Measurements from ENCODE around the gene PDE9A. TPM values are rescaled to one million over a fixed set of nuclear protein-coding genes. Genes with fewer than 3 reads are reported as not detected.
"Not testable (repeated sequence)": the region's sequence is repeated elsewhere in the genome, so short reads cannot be mapped to it uniquely, and the experiment has no call there.

PDE9A gene
- total RNA-seq, 1 donor from 2014 or later, result 20.7 TPM

- no peak for DNase-seq (ENCODE audit: low spot score)
- no peak overlapping the region for H3K4me3 Mint-ChIP-seq (ENCODE audit: unreplicated experiment)
- TF ChIP-seq CTCF (IDR thresholded peaks at IDR 0.05; ENCODE audit: unreplicated experiment), result no peak
- H3K4me1 Mint-ChIP-seq (ENCODE audit: unreplicated experiment), result no peaks in the 10 kb centered on the region
- no peaks in the 10 kb centered on the region for H3K9me3 Mint-ChIP-seq (ENCODE audit: unreplicated experiment)
- H3K27ac Mint-ChIP-seq (ENCODE audit: unreplicated experiment), result no peak overlapping the region
- H3K36me3 Mint-ChIP-seq (ENCODE audit: low read depth, unreplicated experiment), result no peaks in the 10 kb centered on the region
- H3K27me3 Mint-ChIP-seq (ENCODE audit: unreplicated experiment), result no peaks in the 10 kb centered on the region
Observed at GRCh38 chr21:42611852-42612251, 41.6 kb upstream of the PDE9A start.

- Mint-ChIP-seq H3K9me3 (ENCODE audit: unreplicated experiment) (no peaks in the 10 kb centered on the region), H3K27me3 (ENCODE audit: unreplicated experiment) (no peaks in the 10 kb centered on the region), H3K36me3 (ENCODE audit: low read depth, unreplicated experiment) (no peaks in the 10 kb centered on the region), H3K4me1 (ENCODE audit: unreplicated experiment) (no peaks in the 10 kb centered on the region), H3K27ac (ENCODE audit: unreplicated experiment) (no peak overlapping the region), H3K4me3 (ENCODE audit: unreplicated experiment) (no peak overlapping the region)
- DNase-seq (ENCODE audit: low spot score), result no peak
- no peak for TF ChIP-seq CTCF (IDR thresholded peaks at IDR 0.05; ENCODE audit: unreplicated experiment)
Observed at GRCh38 chr21:42612390-42612789, 41.0 kb upstream of the PDE9A start.

GRCh38 chr21:42613756-42614155 is 39.7 kb upstream of the PDE9A start:
- no peaks in the 10 kb centered on the region for H3K27me3 Mint-ChIP-seq (ENCODE audit: unreplicated experiment)
- DNase-seq (ENCODE audit: low spot score), result no peak
- H3K4me3 Mint-ChIP-seq (ENCODE audit: unreplicated experiment), result no peak overlapping the region
- H3K27ac Mint-ChIP-seq (ENCODE audit: unreplicated experiment), result no peak overlapping the region
- no peaks in the 10 kb centered on the region for H3K4me1 Mint-ChIP-seq (ENCODE audit: unreplicated experiment)
- no peaks in the 10 kb centered on the region for H3K36me3 Mint-ChIP-seq (ENCODE audit: low read depth, unreplicated experiment)
- no peaks in the 10 kb centered on the region for H3K9me3 Mint-ChIP-seq (ENCODE audit: unreplicated experiment)
- no peak for TF ChIP-seq CTCF (IDR thresholded peaks at IDR 0.05; ENCODE audit: unreplicated experiment)

GRCh38 chr21:42614396-42614795 is 39.0 kb upstream of the PDE9A start:
- no peaks in the 10 kb centered on the region for H3K27me3 Mint-ChIP-seq (ENCODE audit: unreplicated experiment)
- no peaks in the 10 kb centered on the region for H3K9me3 Mint-ChIP-seq (ENCODE audit: unreplicated experiment)
- no peak for TF ChIP-seq CTCF (IDR thresholded peaks at IDR 0.05; ENCODE audit: unreplicated experiment)
- no peak overlapping the region for H3K4me3 Mint-ChIP-seq (ENCODE audit: unreplicated experiment)
- DNase-seq (ENCODE audit: low spot score), result no peak
- H3K27ac Mint-ChIP-seq (ENCODE audit: unreplicated experiment), result no peak overlapping the region
- no peaks in the 10 kb centered on the region for H3K4me1 Mint-ChIP-seq (ENCODE audit: unreplicated experiment)
- H3K36me3 Mint-ChIP-seq (ENCODE audit: low read depth, unreplicated experiment), result no peaks in the 10 kb centered on the region

- Mint-ChIP-seq H3K9me3 (ENCODE audit: unreplicated experiment) (no peaks in the 10 kb centered on the region), H3K4me3 (ENCODE audit: unreplicated experiment) (no peak overlapping the region), H3K36me3 (ENCODE audit: low read depth, unreplicated experiment) (no peaks in the 10 kb centered on the region), H3K27me3 (ENCODE audit: unreplicated experiment) (no peaks in the 10 kb centered on the region), H3K27ac (ENCODE audit: unreplicated experiment) (no peak overlapping the region), H3K4me1 (ENCODE audit: unreplicated experiment) (no peaks in the 10 kb centered on the region)
- DNase-seq (ENCODE audit: low spot score), result no peak
- TF ChIP-seq CTCF (IDR thresholded peaks at IDR 0.05; ENCODE audit: unreplicated experiment), result no peak
Observed at GRCh38 chr21:42614811-42615351, 38.5 kb upstream of the PDE9A start.

- H3K9me3 Mint-ChIP-seq (ENCODE audit: unreplicated experiment); H3K36me3 Mint-ChIP-seq (ENCODE audit: low read depth, unreplicated experiment); DNase-seq (ENCODE audit: low spot score); H3K4me1 Mint-ChIP-seq (ENCODE audit: unreplicated experiment); H3K4me3 Mint-ChIP-seq (ENCODE audit: unreplicated experiment); H3K27me3 Mint-ChIP-seq (ENCODE audit: unreplicated experiment); H3K27ac Mint-ChIP-seq (ENCODE audit: unreplicated experiment): not testable (repeated sequence)
Observed at GRCh38 chr21:42615377-42615776, 38.0 kb upstream of the PDE9A start.

Measured in endothelial cell (in vitro differentiated cells).